GM21825 (cell line): Measurements from ENCODE around the gene MBD3.
"Not testable (repeated sequence)": the region's sequence is repeated elsewhere in the genome, so short reads cannot be mapped to it uniquely, and the experiment has no call there.

ENCODE experiments used
- ATAC-seq: cut with Tn5 transposase; IDR thresholded peaks from one replicate; pipeline ENCODE4 v1.9.1; 2021; ENCODE audit warnings: mild to moderate bottlenecking, moderate library complexity; ENCODE audit not compliant: unreplicated experiment

The MBD3 gene

GRCh38 chr19:1592755-1593500 lies at the start of gene MBD3:
TSS of gene MBD3 (minus strand) at chr19:1592865. CDS start at chr19:1592631, 234 bp downstream.
- ATAC-seq: peak; percentile 61

DNA sequence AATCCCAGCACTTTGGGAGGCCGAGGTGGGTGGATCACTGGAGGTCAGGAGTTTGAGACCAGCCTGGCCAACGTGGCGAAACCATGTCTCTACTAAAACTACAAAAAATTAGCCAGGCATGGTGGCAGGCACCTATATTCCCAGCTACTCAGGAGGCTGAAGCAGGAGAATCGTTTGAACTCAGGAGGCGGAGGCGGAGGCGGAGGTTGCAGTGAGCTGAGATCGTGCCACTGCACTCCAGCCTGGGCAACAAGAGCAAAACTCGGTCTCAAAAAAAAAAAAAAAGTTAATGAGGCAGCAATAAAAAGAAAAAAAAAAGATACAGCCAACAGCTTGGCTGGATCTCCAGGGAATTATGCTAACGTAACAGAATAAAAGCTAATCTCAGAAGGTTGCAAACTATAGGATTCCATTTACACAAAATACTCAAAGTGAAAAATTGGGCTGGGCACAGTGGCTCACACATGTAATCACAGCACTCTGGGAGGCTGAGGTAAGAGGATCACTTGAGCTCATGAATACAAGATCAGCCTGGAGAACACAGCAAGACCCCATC lies 48.3 kb upstream of the MBD3 start:
- ATAC-seq: not testable (repeated sequence)

DNA sequence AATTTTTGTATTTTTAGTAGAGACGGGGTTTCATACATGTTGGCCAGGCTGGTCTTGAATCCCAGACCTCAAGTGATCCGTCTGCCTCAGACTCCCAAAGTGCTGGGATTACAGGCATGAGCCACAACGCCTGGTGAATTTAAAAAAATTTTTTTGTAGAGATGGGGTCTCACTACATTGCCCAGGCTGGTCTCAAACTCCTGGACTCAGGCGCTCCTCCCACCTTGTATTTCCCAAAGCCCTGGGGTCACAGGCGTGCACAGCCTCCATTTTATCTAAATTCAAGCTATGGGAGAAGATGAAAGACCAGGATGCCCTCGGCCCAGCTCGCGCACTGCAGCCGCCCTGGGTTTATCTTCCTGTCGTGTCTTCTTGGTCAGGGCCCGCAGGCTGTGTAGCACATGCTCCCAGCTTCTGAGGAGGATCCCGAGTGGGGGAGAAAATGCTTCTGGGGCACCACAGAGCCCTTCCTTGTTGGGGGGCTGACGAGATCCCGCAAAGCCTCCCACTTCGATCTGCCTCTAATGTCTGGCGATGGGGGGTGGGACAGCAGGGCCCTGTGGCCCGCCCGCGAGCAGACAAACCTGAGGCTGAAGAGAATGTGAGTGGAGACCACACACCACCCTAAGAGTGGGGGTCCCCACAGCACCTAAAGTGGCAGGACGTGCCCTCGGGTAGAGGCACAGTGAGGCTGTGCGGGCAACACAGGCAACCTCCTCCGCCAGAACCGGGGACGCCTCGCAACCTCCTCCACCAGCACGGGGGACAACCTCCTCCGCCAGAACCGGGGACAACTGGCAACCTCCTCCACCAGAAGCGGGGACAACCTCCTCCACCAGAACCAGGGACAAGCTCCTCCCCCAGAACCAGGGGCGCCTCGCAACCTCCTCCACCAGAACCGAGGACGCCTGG lies 43.9 kb upstream of the MBD3 start:
- no peak for ATAC-seq

DNA sequence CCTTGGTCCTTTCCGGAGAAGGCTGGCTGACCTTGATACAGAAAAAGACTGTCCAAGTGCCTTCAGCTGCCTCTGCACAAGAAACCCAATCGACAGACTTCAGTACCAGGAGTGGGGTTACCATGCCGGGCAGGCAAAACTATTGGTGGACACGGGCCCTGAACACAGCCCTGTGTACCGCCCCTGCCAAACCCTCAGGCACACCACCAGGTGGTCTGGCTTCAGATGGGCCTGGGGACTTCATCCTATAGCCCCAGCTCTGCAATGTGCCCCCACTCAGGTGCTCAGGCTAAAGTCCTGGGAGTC lies 42.2 kb upstream of the MBD3 start:
- no peak for ATAC-seq

DNA sequence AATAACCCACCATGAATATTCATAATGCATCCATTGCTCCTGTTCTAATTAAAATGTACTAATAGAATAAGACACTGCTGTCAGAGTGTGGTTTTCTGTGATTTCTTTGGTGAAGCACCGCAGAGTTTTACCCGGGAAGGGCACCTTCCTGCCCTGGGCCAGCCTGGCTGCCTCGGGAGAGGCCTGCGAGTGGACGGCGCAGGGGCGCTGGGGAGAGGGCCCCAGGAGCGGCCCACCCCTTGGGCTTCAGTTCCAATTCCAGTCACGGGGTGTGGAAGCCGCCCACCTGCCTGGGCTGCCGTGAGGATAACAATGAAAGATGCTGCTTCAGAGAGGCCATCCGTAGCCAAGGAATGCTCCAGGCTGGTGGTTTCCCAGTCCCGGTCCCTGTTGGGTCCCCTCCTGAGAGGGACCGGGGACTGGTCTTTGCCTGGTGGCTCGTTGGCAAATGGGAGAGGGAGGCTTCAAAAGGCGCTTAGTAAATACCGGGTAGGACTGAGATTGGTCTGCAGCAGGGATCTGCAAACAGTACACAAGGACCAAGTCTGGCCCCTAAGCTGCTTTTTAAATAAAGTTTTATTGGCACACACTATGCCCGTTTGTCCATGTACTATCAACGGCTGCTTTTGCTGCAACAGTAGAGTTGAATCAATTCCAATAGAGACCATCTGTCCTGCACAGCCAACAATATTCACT lies 41.7 kb upstream of the MBD3 start:
- ATAC-seq: no peak

- no peak for ATAC-seq
Measured at GRCh38 chr19:1633269-1633826, 40.7 kb upstream of the MBD3 start.

DNA sequence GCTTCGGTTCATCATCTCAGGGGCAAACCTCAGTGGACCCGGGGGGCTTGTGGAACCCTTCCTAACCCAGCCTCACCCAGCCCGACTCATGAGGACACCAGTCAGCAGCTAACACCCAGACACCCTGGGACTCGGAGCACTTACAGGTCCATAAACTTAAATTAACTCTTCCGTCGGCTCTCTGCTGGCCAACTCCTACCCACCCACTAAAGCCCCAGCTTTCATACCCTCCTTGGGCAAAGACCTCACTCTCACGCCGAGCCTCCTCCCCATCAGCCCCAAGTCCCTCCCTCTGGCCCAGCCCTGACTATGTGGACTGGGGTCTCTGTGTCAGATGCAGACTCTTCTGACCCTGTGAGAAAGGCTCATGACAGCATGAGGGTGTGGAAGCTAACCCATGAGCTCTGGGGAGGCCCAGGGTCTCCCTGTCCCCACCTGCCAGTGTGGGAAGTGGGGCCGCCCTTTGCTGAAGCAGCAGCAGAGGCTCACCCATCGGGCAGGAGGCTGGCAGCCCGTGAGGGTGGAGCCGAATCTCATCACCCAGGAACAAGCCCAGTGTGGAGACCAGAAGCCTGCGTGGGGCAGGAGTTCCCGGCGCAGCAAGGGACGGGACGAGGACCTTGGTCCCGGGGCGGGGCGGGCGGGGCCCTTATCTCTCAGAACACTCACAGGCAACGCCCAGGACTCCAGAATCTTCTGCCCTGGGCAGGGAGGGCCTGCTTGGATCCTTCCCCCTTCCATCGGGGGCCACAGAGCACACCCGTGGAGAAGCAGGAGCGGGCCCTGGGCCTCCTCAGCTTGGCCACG lies 40.0 kb upstream of the MBD3 start:
- no peak for ATAC-seq

GRCh38 chr19:1631557-1632100 lies 39.0 kb upstream of the MBD3 start:
- ATAC-seq: no peak

DNA sequence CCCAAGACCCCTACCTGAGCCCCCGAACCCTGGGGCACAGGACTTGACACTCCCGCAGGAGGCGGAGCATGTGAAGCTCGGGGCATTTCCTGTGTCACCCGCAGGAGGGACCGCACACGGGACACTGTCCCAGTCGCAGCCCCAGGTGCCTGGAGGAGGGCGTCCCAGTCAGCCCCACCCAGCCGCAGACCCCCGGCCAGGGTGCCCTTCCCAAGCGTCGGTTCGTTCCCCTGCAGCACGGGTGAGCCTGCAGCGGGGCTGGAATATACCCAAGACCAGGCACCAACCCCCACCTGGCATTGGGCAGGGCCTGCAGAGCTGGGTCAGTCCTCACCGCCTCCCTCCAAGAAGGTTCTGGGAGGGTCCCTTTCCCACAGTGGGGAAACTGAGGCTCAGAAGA lies 38.1 kb upstream of the MBD3 start:
- no peak for ATAC-seq

GRCh38 chr19:1630012-1630411 lies 37.3 kb upstream of the MBD3 start:
- ATAC-seq: no peak

DNA sequence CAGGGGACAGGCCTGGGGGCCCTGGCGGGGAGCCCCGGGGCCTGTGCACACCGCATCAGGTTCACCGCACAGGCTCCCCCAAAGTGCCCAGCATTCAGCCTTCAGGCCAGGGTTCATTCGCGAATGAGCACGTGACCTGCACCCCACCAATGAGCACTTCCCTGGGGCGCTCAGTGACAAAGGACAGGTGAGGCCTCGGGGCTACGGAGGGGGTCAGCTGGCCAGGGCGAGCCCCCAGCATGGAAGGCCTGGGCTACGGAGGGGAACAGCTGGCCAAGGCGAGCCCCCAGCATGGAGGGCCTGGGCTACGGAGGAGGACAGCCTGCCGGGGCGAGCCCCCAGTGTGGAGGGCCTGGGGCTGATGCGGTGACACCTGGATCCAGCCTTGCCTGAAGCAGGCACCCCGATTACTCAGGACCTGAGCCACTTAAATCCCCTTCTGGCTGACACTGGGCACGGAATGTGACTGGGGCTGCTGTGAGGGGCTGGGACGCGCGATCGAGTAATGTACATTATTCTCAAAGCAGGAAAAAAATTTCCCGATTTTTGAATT lies 36.7 kb upstream of the MBD3 start:
- ATAC-seq: no peak

DNA sequence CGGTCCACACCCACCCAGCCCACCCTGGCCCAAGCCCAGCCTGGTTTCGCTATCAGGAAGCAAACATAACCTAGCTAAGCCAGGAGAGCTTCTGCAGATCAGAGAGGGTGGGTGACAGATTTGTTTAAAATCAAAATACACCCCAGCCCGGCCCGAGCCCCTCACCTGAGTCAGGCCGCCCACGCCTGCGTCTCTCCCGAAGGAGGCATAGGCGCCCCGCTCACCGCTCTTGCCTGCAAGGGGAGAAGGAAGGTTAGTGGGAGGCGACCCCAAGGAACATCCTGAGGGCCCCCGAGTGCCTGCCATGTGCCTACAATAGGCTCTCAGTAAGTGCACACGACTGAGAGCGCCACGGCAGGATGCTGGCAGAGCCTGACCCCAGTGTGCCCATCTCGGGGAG lies 34.5 kb upstream of the MBD3 start:
- no peak for ATAC-seq

DNA sequence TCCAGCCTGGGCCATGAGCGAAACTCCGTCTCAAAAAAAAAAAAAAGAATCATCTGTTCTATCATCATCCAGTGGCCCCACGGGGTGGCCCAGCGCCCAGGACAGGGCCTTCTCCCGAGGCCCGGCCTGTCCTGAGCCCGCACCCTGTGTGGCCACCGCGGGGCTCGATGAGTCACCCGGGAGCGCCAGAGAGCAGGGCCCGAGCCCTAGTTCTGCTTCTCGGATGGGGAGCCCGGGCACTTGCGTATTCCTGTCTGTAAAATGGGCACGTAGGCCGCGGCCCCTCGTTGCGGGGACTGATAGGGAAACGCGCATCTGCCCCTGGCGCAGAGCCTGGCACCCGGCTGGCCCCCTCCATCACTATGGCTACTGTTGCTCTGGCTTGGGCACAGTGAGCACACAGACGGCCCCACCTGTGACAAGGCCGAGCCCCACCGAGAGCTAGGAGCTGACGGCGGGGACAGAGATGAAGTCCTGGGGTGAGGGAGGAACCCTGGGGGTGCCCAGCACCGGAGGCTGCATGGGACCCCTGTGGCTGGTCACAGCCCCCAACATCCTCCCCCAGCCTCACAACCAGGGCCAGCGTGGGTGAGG lies 33.8 kb upstream of the MBD3 start:
- ATAC-seq: no peak

- ATAC-seq: no peak
Measured at GRCh38 chr19:1624458-1624857, 31.8 kb upstream of the MBD3 start.

GRCh38 chr19:1622541-1622940 lies 29.9 kb upstream of the MBD3 start:
- ATAC-seq: no peak

GRCh38 chr19:1622007-1622406 lies 29.3 kb upstream of the MBD3 start:
- ATAC-seq: no peak

GRCh38 chr19:1621574-1621973 lies 28.9 kb upstream of the MBD3 start:
- ATAC-seq: no peak

GRCh38 chr19:1621021-1621420 lies 28.4 kb upstream of the MBD3 start:
- ATAC-seq: no peak

GRCh38 chr19:1620502-1620901 lies 27.8 kb upstream of the MBD3 start:
- ATAC-seq: no peak
